Measurements from ENCODE around the gene LIX1L.

The LIX1L gene

GRCh38 chr1:145949219-145949618, 8.6 kb downstream of the LIX1L start:
- H3K4me3 ChIP-seq (ENCODE audit: low read depth, low read length): no peak overlapping the region
- DNase-seq (ENCODE audit: low read depth): no peak
- TF ChIP-seq CTCF (IDR thresholded peaks at IDR 0.05; ENCODE audit: insufficient read depth, low read depth, low read length, missing control alignments): no peak

- no peak overlapping the region for H3K4me3 ChIP-seq (ENCODE audit: low read depth, low read length)
- TF ChIP-seq CTCF (IDR thresholded peaks at IDR 0.05; ENCODE audit: insufficient read depth, low read depth, low read length, missing control alignments): no peak
- DNase-seq (ENCODE audit: low read depth): no peak
Measured at GRCh38 chr1:145947551-145947950, 10.3 kb downstream of the LIX1L start.

GRCh38 chr1:145946477-145946986, 11.3 kb downstream of the LIX1L start:
- no peak for DNase-seq (ENCODE audit: low read depth)
- no peak for TF ChIP-seq CTCF (IDR thresholded peaks at IDR 0.05; ENCODE audit: insufficient read depth, low read depth, low read length, missing control alignments)
- no peak overlapping the region for H3K4me3 ChIP-seq (ENCODE audit: low read depth, low read length)

GRCh38 chr1:145944532-145944931, 13.3 kb downstream of the LIX1L start:
- no peak for DNase-seq (ENCODE audit: low read depth)
- TF ChIP-seq CTCF (IDR thresholded peaks at IDR 0.05; ENCODE audit: insufficient read depth, low read depth, low read length, missing control alignments): no peak

GRCh38 chr1:145942871-145943270, 14.9 kb downstream of the LIX1L start:
- no peak for TF ChIP-seq CTCF (IDR thresholded peaks at IDR 0.05; ENCODE audit: insufficient read depth, low read depth, low read length, missing control alignments)
- DNase-seq (ENCODE audit: low read depth): no peak
- no peak overlapping the region for H3K4me3 ChIP-seq (ENCODE audit: low read depth, low read length)

More at GRCh38 chr1:145944532-145944931, 13.3 kb downstream of the LIX1L start:
- H3K4me3 ChIP-seq (ENCODE audit: low read depth, low read length): no peak overlapping the region

- no peak overlapping the region for H3K4me3 ChIP-seq (ENCODE audit: low read depth, low read length)
- no peak for DNase-seq (ENCODE audit: low read depth)
- TF ChIP-seq CTCF (IDR thresholded peaks at IDR 0.05; ENCODE audit: insufficient read depth, low read depth, low read length, missing control alignments): no peak
Measured at GRCh38 chr1:145942405-145942804, 15.4 kb downstream of the LIX1L start.

GRCh38 chr1:145937436-145937835, 20.4 kb downstream of the LIX1L start:
- H3K4me3 ChIP-seq (ENCODE audit: low read depth, low read length): no peak overlapping the region
- TF ChIP-seq CTCF (IDR thresholded peaks at IDR 0.05; ENCODE audit: insufficient read depth, low read depth, low read length, missing control alignments): no peak
- no peak for DNase-seq (ENCODE audit: low read depth)
